ENCODE measurements around the gene PLCB3. TPM values are rescaled to one million over a fixed set of nuclear protein-coding genes. Genes with fewer than 3 reads are reported as not detected.

Gene PLCB3
- total and polyA plus RNA-seq, 10 of the 15 experiments (the other 5 are each of a cell fraction or from before 2014, with no cell fraction given): 0.03 to 10.3 (median 3.3) TPM

- TF ChIP-seq E2F4 (IDR thresholded peaks at IDR 0.05; ENCODE audit: low read depth, low read length) (no peak), ETV6 (conservative IDR thresholded peaks at IDR 0.05 in 1 of 2, IDR thresholded peaks at IDR 0.05 in 1 of 2; ENCODE audit: borderline replicate concordance in 1 of 2, low read depth in 1 of 2) (peak in 1 of 2 experiments; percentile 95; a peak in 2 of 4 replicates), EED (IDR thresholded peaks at IDR 0.05; ENCODE audit: low read depth) (0 out of 2 replicates have a peak, but pooled peaks have one; percentile 9), TCF7 (IDR thresholded peaks at IDR 0.05; ENCODE audit: borderline replicate concordance) (no peak), BCL11A (IDR thresholded peaks at IDR 0.05; ENCODE audit: low read depth, low read length) (peak; percentile 79), NFYA (IDR thresholded peaks at IDR 0.05; ENCODE audit: borderline replicate concordance, low read depth, low read length) (no peak), SMAD5 (IDR thresholded peaks at IDR 0.05; ENCODE audit: low read depth) (no peak), EGR1 (IDR thresholded peaks at IDR 0.05; ENCODE audit: borderline replicate concordance in 1 of 2, low read depth in 2 of 2, low read length in 2 of 2) (peak in 1 of 2 experiments; percentile 57; a peak in 1 of 3 replicates), SUZ12 (IDR thresholded peaks at IDR 0.05; ENCODE audit: unreplicated experiment) (no peak), YY1 (IDR thresholded peaks at IDR 0.05; ENCODE audit: low read depth, low read length) (peak; percentile 58), PAX5 (IDR thresholded peaks at IDR 0.05; ENCODE audit: borderline replicate concordance, low read depth, low read length) (peak; percentile 78), RBBP5 (conservative IDR thresholded peaks at IDR 0.05) (no peak), SREBF2 (IDR thresholded peaks at IDR 0.05; ENCODE audit: low read length) (no peak), ASH2L (IDR thresholded peaks at IDR 0.05; ENCODE audit: borderline replicate concordance, low read depth) (no peak), CBX5 (IDR thresholded peaks at IDR 0.05; ENCODE audit: low read depth) (no peak), NR2C2 (IDR thresholded peaks at IDR 0.05; ENCODE audit: borderline replicate concordance, control insufficient read depth, insufficient read length, low read depth) (no peak), ESRRA (IDR thresholded peaks at IDR 0.05; ENCODE audit: low read length) (no peak), ZBTB11 (CRISPR knock-in tag; IDR thresholded peaks at IDR 0.05) (no peak), ATF3 (IDR thresholded peaks at IDR 0.05; ENCODE audit: borderline replicate concordance, extremely low read depth, low read depth, low read length) (no peak), IKZF2 (IDR thresholded peaks at IDR 0.05) (no peak)
Observed at GRCh38 chr11:64239662-64240434, 11.5 kb upstream of the PLCB3 start (continued).
